Neutrophil (primary cell): ENCODE results near the gene TEAD4.

Experiments used
- H3K27ac ChIP-seq: fragments of 200-600 bp; sonication (generic); 2 replicates; pipeline ENCODE4 v1.5.1; 2016; ENCODE audit warnings: mild to moderate bottlenecking, moderate library complexity
- H3K27me3 ChIP-seq: fragments of 200-600 bp; sonication (generic); 2 replicates; pipeline ENCODE4 v1.6.0; 2016; ENCODE audit warnings: mild to moderate bottlenecking
- H3K36me3 ChIP-seq: fragments of 200-600 bp; sonication (generic); 2 replicates; pipeline ENCODE4 v1.5.1; 2017
- H3K4me1 ChIP-seq, 2 experiments: fragments of 200-600 bp in 1 of 2; sonication (generic) in 1 of 2; 1 replicate in 1 of 2; 2 replicates in 1 of 2; pipeline versions ENCODE4 v1.5.1 to v1.6.1; 2013 to 2016; ENCODE audit warnings: low read depth in 1 of 2, low read length in 1 of 2, mild to moderate bottlenecking in 1 of 2, moderate library complexity in 1 of 2; ENCODE audit not compliant: control insufficient read depth in 1 of 2, insufficient read depth in 1 of 2
- H3K4me3 ChIP-seq, 2 experiments: fragments of 200-600 bp in 1 of 2; sonication (generic) in 1 of 2; 1 replicate in 1 of 2; 2 replicates in 1 of 2; pipeline ENCODE4 v1.5.1; 2013 to 2016; ENCODE audit warnings: low read depth in 1 of 2, low read length in 1 of 2, mild to moderate bottlenecking in 1 of 2, moderate library complexity in 1 of 2
- H3K9me3 ChIP-seq: fragments of 200-600 bp; sonication (generic); 2 replicates; pipeline ENCODE4 v1.5.1; 2016
- TF ChIP-seq, protein P1 (sequence below): fragments of 200-600 bp; sonication (generic); IDR thresholded peaks from 2 replicates; pipeline ENCODE4 v1.5.1; 2016; ENCODE audit warnings: antibody characterized with exemption

The TEAD4 gene

DNA sequence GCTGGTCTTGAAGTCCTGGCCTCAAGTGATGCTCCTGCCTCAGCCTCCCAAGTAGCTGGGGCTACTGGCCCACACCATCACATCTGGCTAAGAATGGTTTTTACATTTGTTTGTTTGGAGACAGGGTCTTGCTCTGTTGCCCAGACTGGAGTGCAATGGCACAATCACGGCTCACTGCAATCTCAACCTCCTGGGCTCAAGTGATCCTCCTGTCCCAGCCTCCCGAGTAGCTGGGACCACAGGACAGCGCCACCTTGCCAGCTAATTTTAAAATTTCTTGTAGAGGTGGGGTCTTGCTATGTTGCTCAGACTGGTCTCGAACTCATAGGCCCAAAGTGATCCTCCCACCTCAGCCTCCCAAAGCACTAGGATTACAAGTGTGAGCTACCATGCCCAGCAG lies 89.3 kb downstream of the TEAD4 start:
- H3K4me3 ChIP-seq: no peak overlapping the region
- no peaks in the 10 kb centered on the region for H3K4me1 ChIP-seq
- no peaks in the 10 kb centered on the region for H3K36me3 ChIP-seq
- TF ChIP-seq, protein P1, sequence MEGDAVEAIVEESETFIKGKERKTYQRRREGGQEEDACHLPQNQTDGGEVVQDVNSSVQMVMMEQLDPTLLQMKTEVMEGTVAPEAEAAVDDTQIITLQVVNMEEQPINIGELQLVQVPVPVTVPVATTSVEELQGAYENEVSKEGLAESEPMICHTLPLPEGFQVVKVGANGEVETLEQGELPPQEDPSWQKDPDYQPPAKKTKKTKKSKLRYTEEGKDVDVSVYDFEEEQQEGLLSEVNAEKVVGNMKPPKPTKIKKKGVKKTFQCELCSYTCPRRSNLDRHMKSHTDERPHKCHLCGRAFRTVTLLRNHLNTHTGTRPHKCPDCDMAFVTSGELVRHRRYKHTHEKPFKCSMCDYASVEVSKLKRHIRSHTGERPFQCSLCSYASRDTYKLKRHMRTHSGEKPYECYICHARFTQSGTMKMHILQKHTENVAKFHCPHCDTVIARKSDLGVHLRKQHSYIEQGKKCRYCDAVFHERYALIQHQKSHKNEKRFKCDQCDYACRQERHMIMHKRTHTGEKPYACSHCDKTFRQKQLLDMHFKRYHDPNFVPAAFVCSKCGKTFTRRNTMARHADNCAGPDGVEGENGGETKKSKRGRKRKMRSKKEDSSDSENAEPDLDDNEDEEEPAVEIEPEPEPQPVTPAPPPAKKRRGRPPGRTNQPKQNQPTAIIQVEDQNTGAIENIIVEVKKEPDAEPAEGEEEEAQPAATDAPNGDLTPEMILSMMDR: no peak
- no peaks in the 10 kb centered on the region for H3K9me3 ChIP-seq
- H3K27ac ChIP-seq: no peak overlapping the region
- peaks cover 25% of the 10 kb centered on the region for H3K27me3 ChIP-seq

DNA sequence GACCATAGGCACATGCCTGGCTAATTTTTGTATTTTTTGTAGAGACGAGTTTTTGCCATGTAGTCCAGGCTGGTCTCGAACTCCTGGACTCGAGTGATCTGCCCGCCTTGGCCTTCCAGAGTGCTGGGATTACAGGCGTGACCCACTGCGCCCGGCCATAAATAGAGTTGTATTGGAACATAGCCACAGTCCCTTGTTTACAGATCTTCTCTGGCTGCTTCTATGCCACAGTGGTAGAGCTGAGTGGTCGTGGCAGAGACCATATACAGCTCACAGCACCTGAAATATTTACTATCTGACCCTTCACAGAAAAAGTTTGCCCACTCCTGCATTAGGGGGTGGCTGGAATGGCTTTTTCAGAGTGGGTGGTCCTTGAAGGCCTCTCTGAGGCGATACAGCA lies 90.0 kb downstream of the TEAD4 start:
- Histone ChIP-seq H3K4me3 (no peak overlapping the region), H3K36me3 (no peaks in the 10 kb centered on the region), H3K4me1 (no peaks in the 10 kb centered on the region), H3K9me3 (no peaks in the 10 kb centered on the region), H3K27ac (no peak overlapping the region), H3K27me3 (peaks cover 21% of the 10 kb centered on the region)
- TF ChIP-seq, protein P1: no peak

GRCh38 chr12:3049611-3050249 lies 90.5 kb downstream of the TEAD4 start:
- H3K27me3 ChIP-seq: peaks cover 21% of the 10 kb centered on the region
- H3K4me3 ChIP-seq: no peak overlapping the region
- no peaks in the 10 kb centered on the region for H3K36me3 ChIP-seq
- TF ChIP-seq, protein P1: no peak
- H3K27ac ChIP-seq: no peak overlapping the region
- no peaks in the 10 kb centered on the region for H3K9me3 ChIP-seq
- H3K4me1 ChIP-seq: no peaks in the 10 kb centered on the region

- Histone ChIP-seq H3K27ac (no peak overlapping the region), H3K36me3 (no peaks in the 10 kb centered on the region), H3K4me1 (no peaks in the 10 kb centered on the region), H3K27me3 (peaks cover 32% of the 10 kb centered on the region), H3K4me3 (no peak overlapping the region), H3K9me3 (no peaks in the 10 kb centered on the region)
- TF ChIP-seq, protein P1: no peak
Observed at GRCh38 chr12:3054374-3054773, 95.2 kb downstream of the TEAD4 start.

DNA sequence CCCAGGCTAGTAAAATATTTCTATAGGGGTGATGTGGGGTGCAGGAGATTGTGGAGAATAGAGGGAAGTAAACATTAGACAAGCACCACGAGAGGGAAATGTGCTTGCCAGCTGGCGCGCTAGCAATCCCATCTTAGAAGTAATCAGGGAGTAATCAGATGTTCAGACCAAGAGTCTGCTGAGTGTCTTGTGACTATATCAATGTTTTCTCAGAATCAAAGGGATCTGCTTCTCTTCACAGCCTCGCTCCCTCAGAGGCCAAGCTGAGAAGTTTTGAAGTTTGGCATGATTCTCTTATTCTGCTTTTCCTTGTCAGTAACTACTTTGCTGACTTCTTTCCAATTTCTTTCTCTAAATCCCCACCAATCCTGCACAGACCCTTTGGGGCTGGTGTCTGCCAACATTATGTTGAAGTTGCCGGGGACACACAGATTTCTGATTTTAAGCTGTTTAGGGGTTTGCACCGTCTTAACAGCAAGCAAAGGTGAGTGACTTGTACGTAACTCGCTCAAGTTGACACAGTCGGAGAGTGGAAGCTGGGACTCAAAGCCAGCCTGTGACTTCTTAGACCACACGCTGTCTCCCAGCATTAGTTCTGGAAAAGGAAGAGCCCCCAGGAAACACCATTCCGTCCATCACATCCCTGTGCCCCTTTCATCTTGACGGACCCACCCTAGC lies 96.0 kb downstream of the TEAD4 start:
- Histone ChIP-seq H3K4me1 (no peaks in the 10 kb centered on the region), H3K27ac (no peak overlapping the region), H3K4me3 (no peak overlapping the region), H3K9me3 (no peaks in the 10 kb centered on the region), H3K36me3 (no peaks in the 10 kb centered on the region), H3K27me3 (peaks cover 24% of the 10 kb centered on the region)
- TF ChIP-seq, protein P1: no peak
